ENCODE results near the gene AKAP8. TPM values are rescaled to one million over a fixed set of nuclear protein-coding genes. Genes with fewer than 3 reads are reported as not detected.

Gene AKAP8
- polyA plus RNA-seq, 1 donor from 2014 or later = 22.7 TPM

DNA sequence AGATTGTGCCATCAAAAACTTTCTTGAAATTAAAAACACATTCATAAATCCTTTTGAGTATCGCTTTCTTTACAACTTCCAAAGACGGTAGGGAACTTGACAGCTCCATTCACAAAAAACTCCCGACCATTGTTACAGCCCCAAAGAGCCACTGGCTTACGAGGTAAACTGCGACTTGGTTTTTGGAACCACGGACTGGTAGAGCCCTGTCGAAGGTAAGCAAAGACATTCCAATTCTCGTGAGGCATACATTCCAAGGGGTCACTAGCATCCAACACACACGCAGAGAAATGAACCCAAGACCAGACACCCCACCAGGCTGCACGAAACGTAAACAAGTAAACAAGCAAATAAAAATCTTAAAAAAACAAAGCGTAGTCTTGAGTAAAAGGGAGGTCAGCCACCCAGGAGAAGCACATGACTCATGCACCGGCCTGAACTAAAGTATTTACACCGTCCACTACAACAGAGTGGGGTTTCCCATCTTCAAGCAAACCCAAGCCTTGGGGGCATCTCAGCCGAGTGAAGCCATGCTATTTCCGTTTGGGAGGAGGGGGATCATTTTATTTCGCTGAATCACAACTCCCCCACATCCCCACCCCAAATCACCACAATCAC is 48.7 kb downstream of the AKAP8 start:
- H3F3A ChIP-seq (ENCODE audit: insufficient read depth, low read length, poor library complexity, severe bottlenecking) = no peaks in the 10 kb centered on the region
- peak overlapping the region; percentile 87 for H3K27ac ChIP-seq (ENCODE audit: low read length)
- peaks cover 65% of the 10 kb centered on the region for H3K79me2 ChIP-seq (replicated peaks; ENCODE audit: insufficient read depth, low read length)
- H3K9me3 ChIP-seq (ENCODE audit: low read length) = no peaks in the 10 kb centered on the region
- TF ChIP-seq TAF1 (IDR thresholded peaks at IDR 0.05; ENCODE audit: low read depth) (no peak), MXI1 (conservative IDR thresholded peaks at IDR 0.05; ENCODE audit: poor library complexity, severe bottlenecking) (peak; percentile 17)
- H4K20me1 ChIP-seq (ENCODE audit: insufficient read depth) = peaks cover 14% of the 10 kb centered on the region
- H3K9me2 ChIP-seq (ENCODE audit: insufficient read depth, low read length) = no peaks in the 10 kb centered on the region
- no peaks in the 10 kb centered on the region for H3K36me3 ChIP-seq (ENCODE audit: insufficient read depth, low read length)
- H3K27me3 ChIP-seq (ENCODE audit: insufficient read depth, low read depth, low read length) = no peaks in the 10 kb centered on the region
- no peak overlapping the region for H2AFZ ChIP-seq (ENCODE audit: low read depth, low read length)
- H3K9ac ChIP-seq (ENCODE audit: low read length) = peak overlapping the region; percentile 96
- peak overlapping the region; percentile 99 for H3K4me3 ChIP-seq (ENCODE audit: low read length)
- peak overlapping the region; percentile 43 for H3K4me2 ChIP-seq (ENCODE audit: low read length)

- Histone ChIP-seq H3K27me3 (ENCODE audit: insufficient read depth, low read depth, low read length) (no peaks in the 10 kb centered on the region), H4K20me1 (ENCODE audit: insufficient read depth) (peaks cover 34% of the 10 kb centered on the region), H3F3A (ENCODE audit: insufficient read depth, low read length, poor library complexity, severe bottlenecking) (no peaks in the 10 kb centered on the region), H3K79me2 (replicated peaks; ENCODE audit: insufficient read depth, low read length) (peaks cover 90% of the 10 kb centered on the region), H3K27ac (ENCODE audit: low read length) (no peak overlapping the region), H3K9me3 (ENCODE audit: low read length) (no peaks in the 10 kb centered on the region), H3K9ac (ENCODE audit: low read length) (no peak overlapping the region), H3K9me2 (ENCODE audit: insufficient read depth, low read length) (no peaks in the 10 kb centered on the region), H2AFZ (ENCODE audit: low read depth, low read length) (no peak overlapping the region), H3K4me2 (ENCODE audit: low read length) (no peak overlapping the region), H3K36me3 (ENCODE audit: insufficient read depth, low read length) (no peaks in the 10 kb centered on the region), H3K4me3 (ENCODE audit: low read length) (no peak overlapping the region)
- no peak for TF ChIP-seq TAF1 (IDR thresholded peaks at IDR 0.05; ENCODE audit: low read depth)
- no peak for TF ChIP-seq POLR2AphosphoS5 (IDR thresholded peaks at IDR 0.05)
- no peak for TF ChIP-seq MXI1 (conservative IDR thresholded peaks at IDR 0.05; ENCODE audit: poor library complexity, severe bottlenecking)
Measured at GRCh38 chr19:15328312-15328711, 51.3 kb downstream of the AKAP8 start.

GRCh38 chr19:15324791-15325519 is 54.6 kb downstream of the AKAP8 start:
- H3K9me2 ChIP-seq (ENCODE audit: insufficient read depth, low read length) = no peaks in the 10 kb centered on the region
- no peak overlapping the region for H3K27ac ChIP-seq (ENCODE audit: low read length)
- H3K4me3 ChIP-seq (ENCODE audit: low read length) = no peak overlapping the region
- H3K9me3 ChIP-seq (ENCODE audit: low read length) = no peaks in the 10 kb centered on the region
- peaks cover 96% of the 10 kb centered on the region for H3K79me2 ChIP-seq (replicated peaks; ENCODE audit: insufficient read depth, low read length)
- H3K9ac ChIP-seq (ENCODE audit: low read length) = no peak overlapping the region
- H3K36me3 ChIP-seq (ENCODE audit: insufficient read depth, low read length) = no peaks in the 10 kb centered on the region
- H2AFZ ChIP-seq (ENCODE audit: low read depth, low read length) = no peak overlapping the region
- no peaks in the 10 kb centered on the region for H3F3A ChIP-seq (ENCODE audit: insufficient read depth, low read length, poor library complexity, severe bottlenecking)
- no peaks in the 10 kb centered on the region for H3K27me3 ChIP-seq (ENCODE audit: insufficient read depth, low read depth, low read length)
- no peak for TF ChIP-seq SMC3 (conservative IDR thresholded peaks at IDR 0.05; ENCODE audit: poor library complexity)
- TF ChIP-seq, protein P1, sequence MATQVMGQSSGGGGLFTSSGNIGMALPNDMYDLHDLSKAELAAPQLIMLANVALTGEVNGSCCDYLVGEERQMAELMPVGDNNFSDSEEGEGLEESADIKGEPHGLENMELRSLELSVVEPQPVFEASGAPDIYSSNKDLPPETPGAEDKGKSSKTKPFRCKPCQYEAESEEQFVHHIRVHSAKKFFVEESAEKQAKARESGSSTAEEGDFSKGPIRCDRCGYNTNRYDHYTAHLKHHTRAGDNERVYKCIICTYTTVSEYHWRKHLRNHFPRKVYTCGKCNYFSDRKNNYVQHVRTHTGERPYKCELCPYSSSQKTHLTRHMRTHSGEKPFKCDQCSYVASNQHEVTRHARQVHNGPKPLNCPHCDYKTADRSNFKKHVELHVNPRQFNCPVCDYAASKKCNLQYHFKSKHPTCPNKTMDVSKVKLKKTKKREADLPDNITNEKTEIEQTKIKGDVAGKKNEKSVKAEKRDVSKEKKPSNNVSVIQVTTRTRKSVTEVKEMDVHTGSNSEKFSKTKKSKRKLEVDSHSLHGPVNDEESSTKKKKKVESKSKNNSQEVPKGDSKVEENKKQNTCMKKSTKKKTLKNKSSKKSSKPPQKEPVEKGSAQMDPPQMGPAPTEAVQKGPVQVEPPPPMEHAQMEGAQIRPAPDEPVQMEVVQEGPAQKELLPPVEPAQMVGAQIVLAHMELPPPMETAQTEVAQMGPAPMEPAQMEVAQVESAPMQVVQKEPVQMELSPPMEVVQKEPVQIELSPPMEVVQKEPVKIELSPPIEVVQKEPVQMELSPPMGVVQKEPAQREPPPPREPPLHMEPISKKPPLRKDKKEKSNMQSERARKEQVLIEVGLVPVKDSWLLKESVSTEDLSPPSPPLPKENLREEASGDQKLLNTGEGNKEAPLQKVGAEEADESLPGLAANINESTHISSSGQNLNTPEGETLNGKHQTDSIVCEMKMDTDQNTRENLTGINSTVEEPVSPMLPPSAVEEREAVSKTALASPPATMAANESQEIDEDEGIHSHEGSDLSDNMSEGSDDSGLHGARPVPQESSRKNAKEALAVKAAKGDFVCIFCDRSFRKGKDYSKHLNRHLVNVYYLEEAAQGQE (IDR thresholded peaks at IDR 0.05; ENCODE audit: borderline replicate concordance) = no peak
- no peak for TF ChIP-seq POLR2AphosphoS5 (IDR thresholded peaks at IDR 0.05)
- TF ChIP-seq RAD21 (conservative IDR thresholded peaks at IDR 0.05) = no peak
- TF ChIP-seq CTCF (IDR thresholded peaks at IDR 0.05; ENCODE audit: poor library complexity, severe bottlenecking) = no peak
- no peak for TF ChIP-seq TAF1 (IDR thresholded peaks at IDR 0.05; ENCODE audit: low read depth)
- TF ChIP-seq EZH2 (IDR thresholded peaks at IDR 0.05; ENCODE audit: borderline replicate concordance, insufficient read depth, low read length, poor library complexity, severe bottlenecking) = no peak
- no peak for TF ChIP-seq EP300 (conservative IDR thresholded peaks at IDR 0.05; ENCODE audit: poor library complexity, severe bottlenecking)
- no peak for TF ChIP-seq MXI1 (conservative IDR thresholded peaks at IDR 0.05; ENCODE audit: poor library complexity, severe bottlenecking)
- peaks cover 54% of the 10 kb centered on the region for H4K20me1 ChIP-seq (ENCODE audit: insufficient read depth)
- no peak overlapping the region for H3K4me2 ChIP-seq (ENCODE audit: low read length)

All from neural cell (in vitro differentiated cells).